SK-N-SH (cell line): Measurements from ENCODE around the gene CAPN11. TPM values are rescaled to one million over a fixed set of nuclear protein-coding genes. Genes with fewer than 3 reads are reported as not detected.
"Not testable (repeated sequence)": the region's sequence is repeated elsewhere in the genome, so short reads cannot be mapped to it uniquely, and the experiment has no call there.

ENCODE experiments used
- CTCF ChIA-PET: fragments of 300-600, 350-600 bp; formaldehyde crosslinking; extraction: SDS; loops from one replicate; lab custom pipeline; 2021; lab: Yijun Ruan, JAX
- POLR2A ChIA-PET: fragments of 350-600 bp; sonication (Branson Sonifier 250); formaldehyde crosslinking; extraction: SDS; loops from one replicate; lab custom pipeline; 2020; ENCODE audit warnings: antibody characterized with exemption, inconsistent platforms; lab: Yijun Ruan, JAX
- DNase-seq: peaks from one replicate; pipeline ENCODE4 v3.0.0; 2012
- H2AFZ ChIP-seq: fragments of 200-600 bp; sonication (generic); 2 replicates; pipeline ENCODE4 v1.8.1; 2016; ENCODE audit warnings: antibody characterized with exemption, mild to moderate bottlenecking, low read depth
- H3F3A ChIP-seq: fragments of 200-600 bp; sonication (generic); replicated peaks from 2 replicates; pipeline ENCODE3; 2016; ENCODE audit warnings: antibody characterized with exemption, mild to moderate bottlenecking; ENCODE audit not compliant: insufficient read depth
- H3K27ac ChIP-seq, 2 experiments: fragments of 200-500 bp in 1 of 2; fragments of 200-600 bp in 1 of 2; sonication (Bioruptor generic) in 1 of 2; sonication (generic), shearing (Covaris generic) in 1 of 2; 2 replicates each; pipeline versions ENCODE4 v1.5.1 to v1.6.1; 2014 to 2016; ENCODE audit warnings: low read depth in 2 of 2, inconsistent platforms in 1 of 2, low read length in 1 of 2, mild to moderate bottlenecking in 1 of 2, mixed read lengths in 1 of 2
- H3K27me3 ChIP-seq: fragments of 200-600 bp; sonication (generic), shearing (Covaris generic); 2 replicates; pipeline ENCODE4 v1.6.1; 2016; ENCODE audit warnings: mixed run types; ENCODE audit not compliant: insufficient read depth
- H3K36me3 ChIP-seq, 2 experiments: fragments of 200-500 bp in 1 of 2; fragments of 200-600 bp in 1 of 2; sonication (Bioruptor generic) in 1 of 2; sonication (generic) in 1 of 2; replicated peaks in 1 of 2; 2 replicates each; pipeline versions ENCODE3 to v1.5.1; 2014 to 2016; ENCODE audit warnings: low read length in 1 of 2, mild to moderate bottlenecking in 1 of 2; ENCODE audit not compliant: insufficient read depth in 2 of 2, control insufficient read depth in 1 of 2
- H3K4me1 ChIP-seq, 2 experiments: fragments of 200-500 bp in 1 of 2; fragments of 200-600 bp in 1 of 2; sonication (Bioruptor generic) in 1 of 2; sonication (generic), shearing (Covaris generic) in 1 of 2; 2 replicates each; pipeline versions ENCODE4 v1.5.1 to v1.6.1; 2014 to 2016; ENCODE audit warnings: low read depth in 1 of 2, low read length in 1 of 2, mixed run types in 1 of 2; ENCODE audit not compliant: insufficient read depth in 2 of 2, control insufficient read depth in 1 of 2
- H3K4me2 ChIP-seq: fragments of 200-600 bp; sonication (generic), shearing (Covaris generic); 2 replicates; pipeline ENCODE4 v1.6.1; 2017; ENCODE audit warnings: mixed run types
- H3K4me3 ChIP-seq, 2 experiments: fragments of 200-500 bp in 1 of 2; fragments of 200-600 bp in 1 of 2; sonication (Bioruptor generic) in 1 of 2; sonication (generic), shearing (Covaris generic) in 1 of 2; 2 replicates each; pipeline versions ENCODE4 v1.5.1 to v1.8.1; 2014 to 2016; ENCODE audit warnings: low read depth in 2 of 2, inconsistent platforms in 1 of 2, low read length in 1 of 2, mild to moderate bottlenecking in 1 of 2, mixed read lengths in 1 of 2, moderate library complexity in 1 of 2
- H3K79me2 ChIP-seq: fragments of 200-600 bp; sonication (generic); 2 replicates; pipeline ENCODE4 v1.8.1; 2017; ENCODE audit warnings: mild to moderate bottlenecking; ENCODE audit not compliant: insufficient read depth
- H3K9ac ChIP-seq: fragments of 200-600 bp; sonication (generic); 2 replicates; pipeline ENCODE4 v1.6.1; 2017; ENCODE audit warnings: mixed run types
- H3K9me2 ChIP-seq: fragments of 200-600 bp; sonication (generic); 2 replicates; pipeline ENCODE4 v1.6.1; 2017; ENCODE audit warnings: mixed run types
- H3K9me3 ChIP-seq: fragments of 200-600 bp; sonication (generic); 2 replicates; pipeline ENCODE4 v1.6.1; 2017; ENCODE audit warnings: mixed run types, mild to moderate bottlenecking, moderate library complexity
- H4K20me1 ChIP-seq: fragments of 200-600 bp; sonication (generic); 2 replicates; pipeline ENCODE4 v1.6.1; 2017; ENCODE audit warnings: mild to moderate bottlenecking, mixed run types; ENCODE audit not compliant: insufficient read depth
- CHD2 ChIP-seq: fragments of 150-350 bp; IDR thresholded peaks from 2 replicates; pipeline ENCODE4 v1.6.1; 2018; ENCODE audit warnings: low read length; ENCODE audit not compliant: partially characterized antibody
- EP300 ChIP-seq, 2 experiments: IDR thresholded peaks; 2 replicates each; pipeline versions ENCODE4 v1.4.0 to v1.6.1; 2012; ENCODE audit warnings: borderline replicate concordance in 1 of 2, low read depth in 1 of 2, low read length in 1 of 2
- EZH2phosphoT487 ChIP-seq: fragments of 200-600 bp; sonication (generic); IDR thresholded peaks from 2 replicates; pipeline ENCODE4 v1.6.1; 2017; ENCODE audit warnings: low read depth, mixed run types, mild to moderate bottlenecking, antibody characterized with exemption, moderate library complexity, borderline replicate concordance
- FOXJ3 ChIP-seq: sonication (generic); formaldehyde crosslinking; IDR thresholded peaks from 2 replicates; pipeline ENCODE4 v1.5.1; 2020; ENCODE audit warnings: mild to moderate bottlenecking, missing genetic modification reagents
- FOXM1 ChIP-seq: IDR thresholded peaks from 2 replicates; pipeline ENCODE4 v1.4.0; 2012; ENCODE audit warnings: low read depth, mild to moderate bottlenecking
- GABPA ChIP-seq: IDR thresholded peaks from 2 replicates; pipeline ENCODE4 v1.4.0; 2012; ENCODE audit warnings: low read depth, mild to moderate bottlenecking
- JUND ChIP-seq: IDR thresholded peaks from 2 replicates; pipeline ENCODE4 v1.4.0; 2012
- MEF2A ChIP-seq: IDR thresholded peaks from 2 replicates; pipeline ENCODE4 v1.4.0; 2012; ENCODE audit warnings: low read depth, borderline replicate concordance
- TCF12 ChIP-seq: IDR thresholded peaks from 2 replicates; pipeline ENCODE4 v1.4.0; 2012
- WGBS: methylation state at CpG from one replicate; pipeline ENCODE4 v1.1.6; 2017; ENCODE audit warnings: low lambda C conversion rate; 5-methylcytosine and 5-hydroxymethylcytosine counted together
- polyA plus RNA-seq, 3 experiments: library from polyadenylated mRNA; depleted of rRNA; stranded (reverse); fragments of >200 nt; gene quantifications; 2 replicates each; pipeline ENCODE4 v1.2.3, GENCODE V29; 2012
- TF ChIP-seq, protein P1 (sequence below): IDR thresholded peaks from 2 replicates; pipeline ENCODE4; 2012
- TF ChIP-seq, protein P2 (sequence below): fragments of 150-350 bp; IDR thresholded peaks from 2 replicates; pipeline ENCODE4 v1.6.1; 2017; ENCODE audit warnings: antibody characterized with exemption, low read length, low read depth, borderline replicate concordance
- TF ChIP-seq, protein P3 (sequence below): IDR thresholded peaks from 2 replicates; pipeline ENCODE4 v1.4.0; 2012; ENCODE audit warnings: low read depth, borderline replicate concordance
- TF ChIP-seq, protein P4 (sequence below): IDR thresholded peaks from 2 replicates; pipeline ENCODE4 v1.4.0; 2012; ENCODE audit warnings: low read depth

Gene CAPN11
- polyA plus RNA-seq, 1 of the 3 experiments (the other 2 are of a cell fraction): not detected

DNA sequence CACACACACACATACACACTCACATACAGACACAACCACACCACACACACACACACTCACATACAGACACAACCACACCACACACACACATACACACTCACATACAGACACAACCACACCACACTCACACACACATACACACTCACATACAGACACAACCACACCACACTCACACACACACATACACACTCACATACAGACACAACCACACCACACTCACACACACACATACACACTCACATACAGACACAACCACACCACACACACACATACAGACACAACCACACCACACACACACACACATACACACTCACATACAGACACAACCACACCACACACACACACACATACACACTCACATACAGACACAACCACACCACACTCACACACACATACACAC lies 23.2 kb downstream of the CAPN11 start:
- H3K27me3 ChIP-seq, H3K36me3 ChIP-seq, H2AFZ ChIP-seq, H3K9me2 ChIP-seq, H3K4me3 ChIP-seq, DNase-seq, H3K4me1 ChIP-seq, H4K20me1 ChIP-seq, H3K79me2 ChIP-seq, H3K4me2 ChIP-seq, H3K9ac ChIP-seq, H3K9me3 ChIP-seq, POLR2A ChIA-PET, H3K27ac ChIP-seq: not testable (repeated sequence)
- peaks cover 14% of the 10 kb centered on the region for H3F3A ChIP-seq
- CTCF ChIA-PET: interaction anchor here (1.9 to 2.7 kb wide), 2 partner anchors 52 kb away, joined by 8 to 10 read pairs; no protein-coding TSS in a partner anchor

DNA sequence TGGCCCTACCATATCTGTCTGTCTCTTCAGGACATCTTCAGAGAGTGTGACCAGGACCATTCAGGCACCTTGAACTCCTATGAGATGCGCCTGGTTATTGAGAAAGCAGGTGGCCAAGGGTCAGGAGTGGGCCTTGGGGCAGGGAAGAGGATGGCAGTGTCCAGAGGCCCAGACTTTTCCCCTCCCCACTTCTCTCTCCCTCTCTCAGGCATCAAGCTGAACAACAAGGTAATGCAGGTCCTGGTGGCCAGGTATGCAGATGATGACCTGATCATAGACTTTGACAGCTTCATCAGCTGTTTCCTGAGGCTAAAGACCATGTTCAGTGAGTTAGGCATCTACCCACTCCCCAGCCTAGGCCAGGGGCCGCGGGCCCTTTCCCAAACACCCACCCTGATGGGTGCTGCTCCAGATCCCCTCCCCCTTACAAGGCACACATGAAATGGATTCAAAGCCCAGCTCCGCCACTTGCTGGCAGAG lies 24.3 kb downstream of the CAPN11 start:
- ChIA-PET POLR2A (no interaction called here), CTCF (interaction anchor here (0.8 to 2.7 kb wide), 4 partner anchors 38 to 155 kb away, joined by 3 to 13 read pairs (median 6); no protein-coding TSS in a partner anchor)
- H3K4me2 ChIP-seq: no peak overlapping the region
- no peak for TF ChIP-seq MEF2A
- TF ChIP-seq, protein P1, sequence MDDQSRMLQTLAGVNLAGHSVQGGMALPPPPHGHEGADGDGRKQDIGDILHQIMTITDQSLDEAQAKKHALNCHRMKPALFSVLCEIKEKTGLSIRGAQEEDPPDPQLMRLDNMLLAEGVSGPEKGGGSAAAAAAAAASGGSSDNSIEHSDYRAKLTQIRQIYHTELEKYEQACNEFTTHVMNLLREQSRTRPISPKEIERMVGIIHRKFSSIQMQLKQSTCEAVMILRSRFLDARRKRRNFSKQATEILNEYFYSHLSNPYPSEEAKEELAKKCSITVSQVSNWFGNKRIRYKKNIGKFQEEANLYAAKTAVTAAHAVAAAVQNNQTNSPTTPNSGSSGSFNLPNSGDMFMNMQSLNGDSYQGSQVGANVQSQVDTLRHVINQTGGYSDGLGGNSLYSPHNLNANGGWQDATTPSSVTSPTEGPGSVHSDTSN: no peak
- no peak for TF ChIP-seq EZH2phosphoT487
- TF ChIP-seq, protein P2, sequence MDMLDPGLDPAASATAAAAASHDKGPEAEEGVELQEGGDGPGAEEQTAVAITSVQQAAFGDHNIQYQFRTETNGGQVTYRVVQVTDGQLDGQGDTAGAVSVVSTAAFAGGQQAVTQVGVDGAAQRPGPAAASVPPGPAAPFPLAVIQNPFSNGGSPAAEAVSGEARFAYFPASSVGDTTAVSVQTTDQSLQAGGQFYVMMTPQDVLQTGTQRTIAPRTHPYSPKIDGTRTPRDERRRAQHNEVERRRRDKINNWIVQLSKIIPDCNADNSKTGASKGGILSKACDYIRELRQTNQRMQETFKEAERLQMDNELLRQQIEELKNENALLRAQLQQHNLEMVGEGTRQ: no peak
- no peak for TF ChIP-seq TCF12
- no peak for TF ChIP-seq FOXJ3
- no peak for TF ChIP-seq JUND
- no peak for TF ChIP-seq FOXM1
- TF ChIP-seq GABPA: no peak
- TF ChIP-seq CHD2: no peak
- TF ChIP-seq, protein P3, sequence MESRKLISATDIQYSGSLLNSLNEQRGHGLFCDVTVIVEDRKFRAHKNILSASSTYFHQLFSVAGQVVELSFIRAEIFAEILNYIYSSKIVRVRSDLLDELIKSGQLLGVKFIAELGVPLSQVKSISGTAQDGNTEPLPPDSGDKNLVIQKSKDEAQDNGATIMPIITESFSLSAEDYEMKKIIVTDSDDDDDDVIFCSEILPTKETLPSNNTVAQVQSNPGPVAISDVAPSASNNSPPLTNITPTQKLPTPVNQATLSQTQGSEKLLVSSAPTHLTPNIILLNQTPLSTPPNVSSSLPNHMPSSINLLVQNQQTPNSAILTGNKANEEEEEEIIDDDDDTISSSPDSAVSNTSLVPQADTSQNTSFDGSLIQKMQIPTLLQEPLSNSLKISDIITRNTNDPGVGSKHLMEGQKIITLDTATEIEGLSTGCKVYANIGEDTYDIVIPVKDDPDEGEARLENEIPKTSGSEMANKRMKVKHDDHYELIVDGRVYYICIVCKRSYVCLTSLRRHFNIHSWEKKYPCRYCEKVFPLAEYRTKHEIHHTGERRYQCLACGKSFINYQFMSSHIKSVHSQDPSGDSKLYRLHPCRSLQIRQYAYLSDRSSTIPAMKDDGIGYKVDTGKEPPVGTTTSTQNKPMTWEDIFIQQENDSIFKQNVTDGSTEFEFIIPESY: no peak
- TF ChIP-seq, protein P4, sequence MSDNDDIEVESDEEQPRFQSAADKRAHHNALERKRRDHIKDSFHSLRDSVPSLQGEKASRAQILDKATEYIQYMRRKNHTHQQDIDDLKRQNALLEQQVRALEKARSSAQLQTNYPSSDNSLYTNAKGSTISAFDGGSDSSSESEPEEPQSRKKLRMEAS: no peak
- TF ChIP-seq EP300 (IDR thresholded peaks at IDR 0.05; ENCODE audit: borderline replicate concordance in 1 of 2, low read depth in 1 of 2, low read length in 1 of 2): no peak
- 88% methylated on average over 4 of the region's 4 CpGs for WGBS
- no peak overlapping the region for H3K27ac ChIP-seq
- no peak overlapping the region for H3K9ac ChIP-seq
- peaks cover 12% of the 10 kb centered on the region for H3F3A ChIP-seq
- H4K20me1 ChIP-seq: no peaks in the 10 kb centered on the region
- H3K4me1 ChIP-seq: no peaks in the 10 kb centered on the region; a peak in 1 of 4 replicates
- H3K9me3 ChIP-seq: no peaks in the 10 kb centered on the region
- H3K79me2 ChIP-seq: no peaks in the 10 kb centered on the region
- DNase-seq: no peak
- no peak overlapping the region for H2AFZ ChIP-seq
- H3K36me3 ChIP-seq: no peaks in the 10 kb centered on the region
- H3K4me3 ChIP-seq: no peak overlapping the region
- H3K9me2 ChIP-seq: no peaks in the 10 kb centered on the region
- H3K27me3 ChIP-seq: no peaks in the 10 kb centered on the region; the same call in 1 of the 2 replicates
